Spleen (tissue), 11 donors: ENCODE results near the gene PGA4. TPM values are rescaled to one million over a fixed set of nuclear protein-coding genes. Genes with fewer than 3 reads are reported as not detected.

Experiments
- DNase-seq: peaks from one replicate; pipeline ENCODE4 v3.0.0-alpha.2; 2020
- H3K27ac ChIP-seq, 8 donors: fragments of 200-600 bp; sonication (generic) in 7 of 8; 1 replicate in 4 of 8; 2 replicates in 4 of 8; pipeline versions ENCODE4 v1.5.0 to v1.8.0; 2016 to 2021; ENCODE audit warnings: inconsistent platforms in 4 of 8, mild to moderate bottlenecking in 4 of 8, moderate library complexity in 1 of 8
- H3K27me3 ChIP-seq, 7 donors: fragments of 200-600 bp; sonication (generic) in 6 of 7; replicated peaks in 1 of 7; 1 replicate in 4 of 7; 2 replicates in 3 of 7; pipeline versions ENCODE4 v1.5.0 to v1.8.0; 2016 to 2021; ENCODE audit warnings: inconsistent platforms in 3 of 7, mild to moderate bottlenecking in 1 of 7
- H3K36me3 ChIP-seq, 6 donors: fragments of 200-600 bp; sonication (generic) in 5 of 6; 1 replicate in 4 of 6; 2 replicates in 2 of 6; pipeline versions ENCODE4 v1.5.0 to v1.8.0; 2016 to 2021; ENCODE audit warnings: inconsistent platforms in 2 of 6
- H3K4me1 ChIP-seq, 6 donors: fragments of 200-600 bp; sonication (generic) in 5 of 6; 1 replicate in 3 of 6; 2 replicates in 3 of 6; pipeline versions ENCODE4 v1.5.0 to v1.8.0; 2016 to 2021; ENCODE audit warnings: inconsistent platforms in 3 of 6
- H3K4me3 ChIP-seq, 8 donors: fragments of 200-600 bp; sonication (generic) in 7 of 8; 1 replicate in 4 of 8; 2 replicates in 4 of 8; pipeline versions ENCODE4 v1.5.0 to v1.8.0; 2016 to 2021; ENCODE audit warnings: inconsistent platforms in 4 of 8, mild to moderate bottlenecking in 4 of 8, moderate library complexity in 2 of 8
- H3K9me3 ChIP-seq, 8 donors: fragments of 200-600 bp; sonication (generic) in 7 of 8; 1 replicate in 4 of 8; 2 replicates in 4 of 8; pipeline versions ENCODE4 v1.5.0 to v1.8.0; 2016 to 2021; ENCODE audit warnings: inconsistent platforms in 4 of 8
- CTCF ChIP-seq, 11 experiments: fragments of 200-600 bp in 7 of 11; fragments of 450-650 bp in 4 of 11; sonication (generic) in 4 of 11; IDR thresholded peaks in 8 of 11; conservative IDR thresholded peaks in 3 of 11; 1 replicate in 7 of 11; 2 replicates in 4 of 11; pipeline versions ENCODE4 v1.4.0 to v1.8.0; 2016 to 2021; ENCODE audit warnings: antibody characterized with exemption in 11 of 11, inconsistent platforms in 4 of 11, mild to moderate bottlenecking in 1 of 11
- POLR2A ChIP-seq, 3 donors: fragments of 450-650 bp; IDR thresholded peaks; one replicate each; pipeline ENCODE4 v1.5.1; 2017; ENCODE audit warnings: antibody characterized with exemption in 3 of 3, mild to moderate bottlenecking in 1 of 3
- POLR2AphosphoS5 ChIP-seq, 3 donors: sonication (generic); formaldehyde crosslinking; IDR thresholded peaks; one replicate each; pipeline ENCODE4 v1.5.1; 2017; ENCODE audit warnings: antibody characterized with exemption in 3 of 3
- WGBS, 5 donors: extraction: QIAGEN DNeasy Blood & Tissue Kit in 3 of 5; methylation state at CpG; one replicate each; pipeline versions ENCODE4 v1.1.5 to v1.1.7; 2013 to 2018; 5-methylcytosine and 5-hydroxymethylcytosine counted together
- intact Hi-C: fragments of 100-400 bp; cut with DNase I; formaldehyde crosslinking; loops from one replicate; pipeline ENCODE4 v1.15.0; 2023; ENCODE audit warnings: low total_unique reads
- polyA plus RNA-seq, 3 donors: library from polyadenylated mRNA; stranded (reverse); fragments of 200-250 nt; gene quantifications; one replicate each; pipeline ENCODE4 v1.2.1, GENCODE V29; 2013
- total RNA-seq, 7 donors: library from RNA; depleted of rRNA in 3 of 7; stranded (reverse); fragments of >200 nt in 3 of 7; fragmentation: NEBNext Ultra II Directional in 4 of 7; extraction: Animal tissue kit (Norgen Biotek cat#: 25700) in 4 of 7; gene quantifications; one replicate each; pipeline versions ENCODE4 v1.1.0 to v1.2.1, GENCODE V29; 2016 to 2021
- donor health status: healthy with polysubstance abuse.
- donor health status: DM: no; HTN: no; CAD: no; lungs with moderate emphysema.
- donor health status: DM: no; HTN: no; CAD: no.
- donor health status: Bipolar disorder and iron deficiency.
- donor health status: healthy.
- donor health status: DM: no; HTN: no; CAD: no.
- donor health status: DM: yes; HTN: yes; CAD: no.

The PGA4 gene
- total and polyA plus RNA-seq, 10 donors, result 0.36 to 12.2 (median 1.6) TPM; not detected in 1

GRCh38 chr11:61183645-61184044 lies 38.5 kb upstream of the PGA4 start:
- H3K9me3 ChIP-seq, result no peaks in the 10 kb centered on the region
- H3K36me3 ChIP-seq, result no peaks in the 10 kb centered on the region
- no peak for TF ChIP-seq POLR2AphosphoS5 (IDR thresholded peaks at IDR 0.05)
- TF ChIP-seq CTCF (IDR thresholded peaks at IDR 0.05 in 8 of 11, conservative IDR thresholded peaks at IDR 0.05 in 3 of 11), result no peak
- TF ChIP-seq POLR2A (IDR thresholded peaks at IDR 0.05), result no peak
- peaks cover 0 to 8% (median 6%) of the 10 kb centered on the region in 6 donors for H3K4me1 ChIP-seq
- 88 to 93% (median 91%) methylated on average over 4 of the region's 4 CpGs for WGBS, 5 donors
- H3K27me3 ChIP-seq, result no peaks in the 10 kb centered on the region
- no peak overlapping the region for H3K4me3 ChIP-seq
- intact Hi-C loops, result loop anchor here (2.0 kb wide), 1 partner anchor 353 kb away; no protein-coding TSS in a partner anchor
- no peak for DNase-seq
- no peak overlapping the region for H3K27ac ChIP-seq

GRCh38 chr11:61186504-61186903 lies 35.6 kb upstream of the PGA4 start:
- no peaks in the 10 kb centered on the region for H3K9me3 ChIP-seq
- H3K4me3 ChIP-seq, result no peak overlapping the region
- H3K4me1 ChIP-seq, result peaks cover 0 to 8% (median 6%) of the 10 kb centered on the region in 6 donors
- intact Hi-C loops, result no loop called here
- no peaks in the 10 kb centered on the region for H3K27me3 ChIP-seq
- DNase-seq, result no peak
- WGBS, 5 donors, result 86 to 95% (median 90%) methylated on average over 8 of the region's 8 CpGs
- no peak overlapping the region for H3K27ac ChIP-seq
- TF ChIP-seq POLR2AphosphoS5 (IDR thresholded peaks at IDR 0.05) (no peak), POLR2A (IDR thresholded peaks at IDR 0.05) (no peak), CTCF (IDR thresholded peaks at IDR 0.05 in 8 of 11, conservative IDR thresholded peaks at IDR 0.05 in 3 of 11) (no peak)
- H3K36me3 ChIP-seq, result no peaks in the 10 kb centered on the region

- no peak overlapping the region for H3K4me3 ChIP-seq
- intact Hi-C loops, result no loop called here
- H3K9me3 ChIP-seq, result no peaks in the 10 kb centered on the region
- 42 to 46% (median 43%) methylated on average over 11 of the region's 11 CpGs for WGBS, 5 donors
- H3K27ac ChIP-seq, result no peak overlapping the region
- peaks cover 0 to 8% (median 6%) of the 10 kb centered on the region in 6 donors for H3K4me1 ChIP-seq
- H3K36me3 ChIP-seq, result no peaks in the 10 kb centered on the region
- DNase-seq, result peak; percentile 82
- TF ChIP-seq POLR2A (IDR thresholded peaks at IDR 0.05) (no peak), CTCF (IDR thresholded peaks at IDR 0.05 in 8 of 11, conservative IDR thresholded peaks at IDR 0.05 in 3 of 11) (peak; percentile 65 to 93 (median 88)), POLR2AphosphoS5 (IDR thresholded peaks at IDR 0.05) (no peak)
- no peaks in the 10 kb centered on the region for H3K27me3 ChIP-seq
Measured at GRCh38 chr11:61187505-61188130, 34.5 kb upstream of the PGA4 start.

DNA sequence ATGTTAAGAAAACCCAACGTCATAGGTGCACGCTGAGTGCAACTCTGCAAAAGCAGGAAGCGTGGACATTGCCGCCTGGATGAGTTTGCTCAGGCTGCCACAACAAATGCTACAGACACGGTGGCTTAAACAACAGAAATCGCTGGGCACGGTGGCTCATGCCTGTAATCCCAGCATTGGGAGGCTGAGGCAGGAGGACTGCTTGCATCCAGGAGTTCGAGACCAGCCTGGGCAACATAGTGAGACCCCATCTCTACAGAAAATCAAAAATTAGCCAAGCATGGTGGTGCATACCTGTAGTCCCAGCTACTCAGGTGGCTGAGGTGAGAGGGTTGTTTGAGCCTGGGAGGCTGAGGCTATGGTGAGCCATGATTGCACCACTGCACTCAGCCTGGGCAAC lies 32.2 kb upstream of the PGA4 start:
- DNase-seq, result no peak
- Histone ChIP-seq H3K4me1 (peaks cover 0 to 8% (median 6%) of the 10 kb centered on the region in 6 donors), H3K27ac (no peak overlapping the region), H3K4me3 (no peak overlapping the region), H3K27me3 (peaks cover 0 to 5% (median 0%) of the 10 kb centered on the region in 7 donors), H3K9me3 (no peaks in the 10 kb centered on the region), H3K36me3 (no peaks in the 10 kb centered on the region)
- intact Hi-C loops, result no loop called here
- TF ChIP-seq POLR2AphosphoS5 (IDR thresholded peaks at IDR 0.05), result no peak
- TF ChIP-seq CTCF (IDR thresholded peaks at IDR 0.05 in 8 of 11, conservative IDR thresholded peaks at IDR 0.05 in 3 of 11), result no peak
- no peak for TF ChIP-seq POLR2A (IDR thresholded peaks at IDR 0.05)
- 77 to 85% (median 84%) methylated on average over 8 of the region's 8 CpGs for whole genome bisulfite sequencing, 5 donors
